Activated CD8-positive, alpha-beta memory T cell treated with anti-CD3 and anti-CD28 coated beads, Interleukin-2, amount 50 U/mL, for 48 hours (primary cell): ENCODE results near the gene KSR2.

Experiments
- DNase-seq: peaks from one replicate; pipeline ENCODE4 v3.0.0-alpha.2; 2020

The KSR2 gene

GRCh38 chr12:117521346-117521745 is 447.4 kb downstream of the KSR2 start:
- DNase-seq = no peak

GRCh38 chr12:117518594-117519270 is 450.1 kb downstream of the KSR2 start:
- DNase-seq = no peak

GRCh38 chr12:117517219-117517739 is 451.5 kb downstream of the KSR2 start:
- no peak for DNase-seq

GRCh38 chr12:117516034-117516433 is 452.8 kb downstream of the KSR2 start:
- no peak for DNase-seq

GRCh38 chr12:117514016-117514415 is 454.8 kb downstream of the KSR2 start:
- DNase-seq = no peak

- no peak for DNase-seq
These were observed 455.4 kb downstream of the KSR2 start for GRCh38 chr12:117513353-117513752.

GRCh38 chr12:117508468-117508867 is 460.3 kb downstream of the KSR2 start:
- DNase-seq = no peak

- DNase-seq = no peak
These were observed 461.2 kb downstream of the KSR2 start for GRCh38 chr12:117507548-117507947.

- DNase-seq = no peak
These were observed 462.5 kb downstream of the KSR2 start for GRCh38 chr12:117506333-117506732.

GRCh38 chr12:117502633-117503032 is 466.2 kb downstream of the KSR2 start:
- DNase-seq = no peak

- no peak for DNase-seq
These were observed 466.6 kb downstream of the KSR2 start for GRCh38 chr12:117502233-117502632.

- no peak for DNase-seq
These were observed 467.5 kb downstream of the KSR2 start for GRCh38 chr12:117501076-117501869.

- DNase-seq = no peak
These were observed 468.9 kb downstream of the KSR2 start for GRCh38 chr12:117499759-117500485.

GRCh38 chr12:117498880-117499279 is 469.9 kb downstream of the KSR2 start:
- no peak for DNase-seq

- no peak for DNase-seq
These were observed 470.5 kb downstream of the KSR2 start for GRCh38 chr12:117498256-117498655.

GRCh38 chr12:117497407-117497806 is 471.4 kb downstream of the KSR2 start:
- DNase-seq = no peak

- DNase-seq = no peak
These were observed 473.7 kb downstream of the KSR2 start for GRCh38 chr12:117494833-117495655.

- DNase-seq = no peak
These were observed 477.1 kb downstream of the KSR2 start for GRCh38 chr12:117491711-117492110.

- no peak for DNase-seq
These were observed 478.7 kb downstream of the KSR2 start for GRCh38 chr12:117490130-117490529.

GRCh38 chr12:117489671-117490070 is 479.1 kb downstream of the KSR2 start:
- DNase-seq = no peak

GRCh38 chr12:117486840-117487659 is 481.7 kb downstream of the KSR2 start:
- no peak for DNase-seq
